B cell (primary cell): ENCODE data around the gene MICAL3. TPM values are rescaled to one million over a fixed set of nuclear protein-coding genes. Genes with fewer than 3 reads are reported as not detected.

Source experiments
- ATAC-seq: fragments of 200-7000 bp; cut with Tn5 transposase; one replicate; pipeline ENCODE4 v1.10.0; 2021; ENCODE audit warnings: low read depth, mild to moderate bottlenecking, moderate number of reproducible peaks, moderate library complexity
- CTCF ChIA-PET: fragments of 350-600 bp; sonication (Branson Sonifier 250); formaldehyde crosslinking; loops from one replicate; lab custom pipeline; 2021; ENCODE audit warnings: antibody characterized with exemption, inconsistent platforms; lab: Charles Lee
- POLR2A ChIA-PET: fragments of 350-600 bp; sonication (Branson Sonifier 250); formaldehyde crosslinking; loops from one replicate; lab custom pipeline; 2021; ENCODE audit warnings: antibody characterized with exemption; lab: Charles Lee
- DNase-seq: peaks from one replicate; pipeline ENCODE4 v3.0.0; 2013
- H2AFZ ChIP-seq: 2 replicates; pipeline ENCODE4 v1.6.1; 2012; ENCODE audit warnings: mild to moderate bottlenecking, low read depth, low read length; ENCODE audit not compliant: insufficient read depth, poor library complexity, severe bottlenecking
- H3K27ac ChIP-seq, 2 donors: 1 replicate in 1 of 2; 2 replicates in 1 of 2; pipeline ENCODE4 v1.5.1; 2012 to 2013; ENCODE audit warnings: low read length in 2 of 2, mild to moderate bottlenecking in 2 of 2, moderate library complexity in 1 of 2
- H3K27me3 ChIP-seq, 4 experiments: fragments of 200-600 bp in 1 of 4; sonication (generic) in 1 of 4; replicated peaks in 1 of 4; 1 replicate in 2 of 4; 2 replicates in 2 of 4; pipeline versions ENCODE4 v1.6.1 to v1.7.0; 2013 to 2016; ENCODE audit warnings: low read length in 3 of 4, mild to moderate bottlenecking in 2 of 4, mixed read lengths in 1 of 4, moderate library complexity in 1 of 4; ENCODE audit not compliant: insufficient read depth in 4 of 4, control insufficient read depth in 3 of 4; ENCODE audit errors: control extremely low read depth in 1 of 4
- H3K36me3 ChIP-seq, 2 experiments: replicated peaks in 1 of 2; 1 replicate in 1 of 2; 2 replicates in 1 of 2; pipeline versions ENCODE4 v1.6.1 to v1.7.1; 2013; ENCODE audit warnings: low read length in 1 of 2; ENCODE audit not compliant: insufficient read depth in 2 of 2, control insufficient read depth in 1 of 2; ENCODE audit errors: control extremely low read depth in 1 of 2, extremely low read depth in 1 of 2
- H3K4me1 ChIP-seq, 2 donors: fragments of 200-600 bp in 1 of 2; sonication (generic) in 1 of 2; 1 replicate in 1 of 2; 2 replicates in 1 of 2; pipeline versions ENCODE4 v1.5.1 to v1.6.1; 2013 to 2017; ENCODE audit warnings: low read length in 2 of 2; ENCODE audit not compliant: control insufficient read depth in 2 of 2, insufficient read depth in 2 of 2
- H3K4me2 ChIP-seq: replicated peaks from 2 replicates; pipeline ENCODE3; 2012; ENCODE audit warnings: mild to moderate bottlenecking, low read depth, low read length; ENCODE audit not compliant: poor library complexity, severe bottlenecking
- H3K4me3 ChIP-seq, 5 experiments: fragments of 200-600 bp in 1 of 5; sonication (generic) in 1 of 5; 1 replicate in 3 of 5; 2 replicates in 2 of 5; pipeline versions ENCODE4 v1.5.1 to v1.7.0; 2011 to 2016; ENCODE audit warnings: low read length in 4 of 5, mild to moderate bottlenecking in 4 of 5, low read depth in 2 of 5, control low read depth in 1 of 5, moderate library complexity in 1 of 5; ENCODE audit not compliant: insufficient read depth in 1 of 5; ENCODE audit errors: control extremely low read depth in 1 of 5, extremely low read depth in 1 of 5
- H3K79me2 ChIP-seq: fragments of 200-600 bp; sonication (generic); one replicate; pipeline ENCODE4 v1.6.0; 2016; ENCODE audit warnings: low read length; ENCODE audit not compliant: control insufficient read depth, insufficient read depth
- H3K9ac ChIP-seq: fragments of 200-600 bp; sonication (generic); 2 replicates; pipeline ENCODE4 v1.6.1; 2017; ENCODE audit warnings: mild to moderate bottlenecking, low read length, moderate library complexity
- H3K9me3 ChIP-seq, 3 donors: one replicate each; pipeline versions ENCODE4 v1.6.1 to v1.7.1; 2013; ENCODE audit warnings: low read length in 2 of 3; ENCODE audit not compliant: control insufficient read depth in 2 of 3, insufficient read depth in 1 of 3; ENCODE audit errors: control extremely low read depth in 1 of 3
- H4K20me1 ChIP-seq: 2 replicates; pipeline ENCODE4 v1.6.0; 2012; ENCODE audit warnings: mild to moderate bottlenecking, low read length; ENCODE audit not compliant: insufficient read depth, control insufficient read depth, poor library complexity, severe bottlenecking
- H3K27ac Mint-ChIP-seq: one replicate; pipeline ENCODE4 v1.8.0; 2021; ENCODE audit warnings: mixed read lengths
- H3K27me3 Mint-ChIP-seq: one replicate; pipeline ENCODE4 v1.8.0; 2021; ENCODE audit warnings: mixed read lengths
- H3K4me1 Mint-ChIP-seq: one replicate; pipeline ENCODE4 v1.8.0; 2021; ENCODE audit warnings: mixed read lengths
- H3K4me3 Mint-ChIP-seq: one replicate; pipeline ENCODE4 v1.8.0; 2021; ENCODE audit warnings: mixed read lengths
- H3K9me3 Mint-ChIP-seq: one replicate; pipeline ENCODE4 v1.8.0; 2022; ENCODE audit warnings: mixed read lengths; ENCODE audit not compliant: insufficient read depth
- EZH2 ChIP-seq: IDR thresholded peaks from 2 replicates; pipeline ENCODE4 v1.6.1; 2012; ENCODE audit warnings: borderline replicate concordance, low read depth, mild to moderate bottlenecking, moderate library complexity, low read length; ENCODE audit not compliant: insufficient read depth, poor library complexity, severe bottlenecking
- WGBS: methylation state at CpG from one replicate; pipeline ENCODE4 v1.1.5; 2013; ENCODE audit warnings: missing lambda C conversion rate; ENCODE audit not compliant: insufficient coverage; 5-methylcytosine and 5-hydroxymethylcytosine counted together
- intact Hi-C: fragments of 100-400 bp; cut with micrococcal nuclease; formaldehyde crosslinking; loops from one replicate; pipeline ENCODE4 v1.10.0; 2022
- polyA plus RNA-seq: library from polyadenylated mRNA; depleted of rRNA; stranded (reverse); fragments of >200 nt; gene quantifications from 2 replicates; pipeline ENCODE4 v1.2.3, GENCODE V29; 2012
- total RNA-seq, 2 donors: library from RNA; stranded (reverse); fragments of 120-200 nt in 1 of 2; gene quantifications; 1 replicate in 1 of 2; 2 replicates in 1 of 2; pipeline versions ENCODE4 v1.2.3 to v1.2.4, GENCODE V29; 2013 to 2022
- TF ChIP-seq, protein P1 (sequence below): fragments of 200-600 bp; IDR thresholded peaks from one replicate; pipeline ENCODE4 v1.8.0; 2022; ENCODE audit warnings: antibody characterized with exemption, mild to moderate bottlenecking

The MICAL3 gene
- total and polyA plus RNA-seq, 2 donors (not counting 1 experiment from before 2014, with no cell fraction given): 50.5 to 253 TPM

GRCh38 chr22:18057568-18058209 lies 33.3 kb upstream of the MICAL3 start:
- Histone ChIP-seq H3K4me1 (peaks cover 30 to 43% of the 10 kb centered on the region in 2 donors), H4K20me1 (no peaks in the 10 kb centered on the region), H3K9ac (peak overlapping the region; percentile 56), H3K27me3 (no peaks in the 10 kb centered on the region), H3K4me3 (peak overlapping the region in 4 of 5 experiments; percentile 27 to 47 (median 38)), H3K36me3 (no peaks in the 10 kb centered on the region), H3K4me2 (peak overlapping the region; percentile 88), H3K27ac (peak overlapping the region; percentile 97 to 99), H2AFZ (no peak overlapping the region), H3K9me3 (no peaks in the 10 kb centered on the region), H3K79me2 (peaks cover 3% of the 10 kb centered on the region)
- POLR2A ChIA-PET: interaction anchor here (0.6 to 3.1 kb wide), 14 partner anchors 8 to 228 kb away, joined by 3 to 28 read pairs (median 7); partner anchors contain the start of gene PEX26
- Mint-ChIP-seq H3K9me3 (no peaks in the 10 kb centered on the region), H3K27me3 (no peaks in the 10 kb centered on the region), H3K4me3 (peak overlapping the region; percentile 86), H3K4me1 (peaks cover 41% of the 10 kb centered on the region), H3K27ac (peak overlapping the region; percentile 99)
- intact Hi-C loops: loop anchor here (1.0 to 2.0 kb wide), 4 partner anchors 9 to 57 kb away; partner anchors contain the start of genes MICAL3 and PEX26
- DNase-seq (peak; percentile 93), ATAC-seq (peak; percentile 81)
- 0% methylated on average over 2 of the region's 4 CpGs for WGBS
- CTCF ChIA-PET: interaction anchor here (0.6 to 5.3 kb wide), 12 partner anchors 8 to 228 kb away, joined by 3 to 82 read pairs (median 6); partner anchors contain the start of gene PEX26
- no peak for TF ChIP-seq EZH2
- TF ChIP-seq, protein P1, sequence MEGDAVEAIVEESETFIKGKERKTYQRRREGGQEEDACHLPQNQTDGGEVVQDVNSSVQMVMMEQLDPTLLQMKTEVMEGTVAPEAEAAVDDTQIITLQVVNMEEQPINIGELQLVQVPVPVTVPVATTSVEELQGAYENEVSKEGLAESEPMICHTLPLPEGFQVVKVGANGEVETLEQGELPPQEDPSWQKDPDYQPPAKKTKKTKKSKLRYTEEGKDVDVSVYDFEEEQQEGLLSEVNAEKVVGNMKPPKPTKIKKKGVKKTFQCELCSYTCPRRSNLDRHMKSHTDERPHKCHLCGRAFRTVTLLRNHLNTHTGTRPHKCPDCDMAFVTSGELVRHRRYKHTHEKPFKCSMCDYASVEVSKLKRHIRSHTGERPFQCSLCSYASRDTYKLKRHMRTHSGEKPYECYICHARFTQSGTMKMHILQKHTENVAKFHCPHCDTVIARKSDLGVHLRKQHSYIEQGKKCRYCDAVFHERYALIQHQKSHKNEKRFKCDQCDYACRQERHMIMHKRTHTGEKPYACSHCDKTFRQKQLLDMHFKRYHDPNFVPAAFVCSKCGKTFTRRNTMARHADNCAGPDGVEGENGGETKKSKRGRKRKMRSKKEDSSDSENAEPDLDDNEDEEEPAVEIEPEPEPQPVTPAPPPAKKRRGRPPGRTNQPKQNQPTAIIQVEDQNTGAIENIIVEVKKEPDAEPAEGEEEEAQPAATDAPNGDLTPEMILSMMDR: no peak
